GM19099 (cell line): ENCODE measurements around the gene LHFPL6.

Source experiments
- POLR2A ChIP-seq: IDR thresholded peaks from 3 replicates; pipeline ENCODE4 v1.6.1; 2011; ENCODE audit warnings: low read depth; ENCODE audit not compliant: insufficient read length; ENCODE audit errors: extremely low read depth

Gene LHFPL6

DNA sequence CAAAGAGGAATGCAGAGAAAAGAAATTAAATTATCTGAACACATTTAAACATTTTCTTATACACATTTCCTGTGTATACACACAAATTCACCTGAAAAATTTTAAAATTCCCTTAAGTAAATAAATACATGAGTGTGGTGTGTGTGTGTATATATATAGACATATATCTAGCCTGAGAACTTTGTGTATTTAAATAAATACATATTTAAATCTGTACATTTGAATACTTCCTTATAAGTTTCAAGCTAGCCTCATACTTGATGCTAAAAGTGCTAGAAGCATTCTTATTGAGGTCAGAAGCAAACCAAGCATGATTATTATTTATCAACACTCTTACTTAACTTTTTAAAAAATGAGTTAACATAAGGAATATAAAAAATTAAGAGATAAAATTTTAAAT lies 304.0 kb downstream of the LHFPL6 start:
- TF ChIP-seq POLR2A = no peak

DNA sequence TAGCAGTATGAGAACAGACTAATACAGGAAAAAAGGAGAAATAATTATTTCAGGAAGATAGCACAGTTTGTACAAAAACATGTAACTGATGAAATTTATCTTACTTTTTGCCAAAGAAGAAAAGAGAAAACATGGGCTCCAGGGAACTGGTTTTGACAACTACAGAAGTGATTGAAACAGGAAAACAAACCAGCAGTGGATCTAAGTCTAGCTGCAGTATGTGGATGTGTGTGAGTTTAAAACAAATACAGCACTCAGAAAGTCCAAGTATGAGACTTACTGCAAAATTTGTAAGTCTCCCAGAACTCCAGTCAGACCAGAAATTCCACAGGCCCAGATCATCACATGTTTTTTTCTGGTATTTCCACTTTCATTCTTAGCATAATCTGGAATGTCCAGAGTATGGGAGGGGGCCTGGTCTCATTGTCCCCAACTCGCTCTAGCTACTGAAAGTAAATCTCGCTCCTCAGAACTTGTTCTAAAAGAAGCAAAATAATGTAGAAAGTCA lies 305.3 kb downstream of the LHFPL6 start:
- TF ChIP-seq POLR2A = no peak

DNA sequence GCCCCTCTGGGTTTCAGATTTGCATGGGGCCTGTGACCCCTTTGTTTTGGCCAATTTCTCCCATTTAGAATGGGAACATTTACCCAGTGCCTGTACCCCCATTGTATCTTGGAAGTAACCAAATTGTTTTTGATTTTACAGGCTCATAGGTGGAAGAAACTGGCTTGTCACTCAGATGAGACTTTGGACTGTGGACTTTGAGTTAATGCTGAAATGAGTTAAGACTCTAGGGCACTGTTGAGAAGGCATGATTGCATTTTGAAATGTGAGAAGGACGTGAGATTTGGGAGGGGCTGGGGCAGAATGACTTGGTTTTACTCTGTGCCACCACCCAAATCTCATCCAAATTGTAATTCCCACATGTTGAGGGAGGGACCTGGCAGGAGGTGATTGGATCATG lies 306.0 kb downstream of the LHFPL6 start:
- no peak for TF ChIP-seq POLR2A

GRCh38 chr13:39296193-39296592 lies 306.8 kb downstream of the LHFPL6 start:
- no peak for TF ChIP-seq POLR2A
